ENCODE data around the gene ME1. TPM values are rescaled to one million over a fixed set of nuclear protein-coding genes. Genes with fewer than 3 reads are reported as not detected.

ME1 gene
- total RNA-seq, 2 donors from 2014 or later: 11.0 to 11.4 TPM

GRCh38 chr6:83188501-83188900 lies 242.3 kb downstream of the ME1 start:
- Histone ChIP-seq H3K4me3 (no peak overlapping the region), H3K9me3 (no peaks in the 10 kb centered on the region), H3K9ac (ENCODE audit: low read depth in 2 of 2, low read length in 2 of 2) (no peak overlapping the region), H3K27me3 (no peaks in the 10 kb centered on the region), H3K27ac (no peak overlapping the region), H3K4me1 (no peaks in the 10 kb centered on the region), H3K36me3 (peaks cover 6% of the 10 kb centered on the region)
- DNase-seq: no peak
- intact Hi-C loops (cut with DNase I): no loop called here
- TF ChIP-seq CTCF (IDR thresholded peaks at IDR 0.05): no peak

- no peak for DNase-seq
- intact Hi-C loops (cut with DNase I): no loop called here
- H3K36me3 ChIP-seq: peaks cover 9% of the 10 kb centered on the region
- no peak overlapping the region for H3K4me3 ChIP-seq
- H3K9ac ChIP-seq (ENCODE audit: low read depth in 2 of 2, low read length in 2 of 2): no peak overlapping the region
- no peak for TF ChIP-seq CTCF (IDR thresholded peaks at IDR 0.05)
- H3K27me3 ChIP-seq: no peaks in the 10 kb centered on the region
- H3K9me3 ChIP-seq: no peaks in the 10 kb centered on the region
- no peak overlapping the region for H3K27ac ChIP-seq
- no peaks in the 10 kb centered on the region for H3K4me1 ChIP-seq
Measured at GRCh38 chr6:83185096-83185495, 245.8 kb downstream of the ME1 start.

GRCh38 chr6:83183082-83183828 lies 247.6 kb downstream of the ME1 start:
- no peak overlapping the region for H3K9ac ChIP-seq (ENCODE audit: low read depth in 2 of 2, low read length in 2 of 2)
- H3K9me3 ChIP-seq: no peaks in the 10 kb centered on the region
- no peaks in the 10 kb centered on the region for H3K27me3 ChIP-seq
- no peaks in the 10 kb centered on the region for H3K4me1 ChIP-seq
- TF ChIP-seq CTCF (IDR thresholded peaks at IDR 0.05): no peak
- H3K36me3 ChIP-seq: peaks cover 5% of the 10 kb centered on the region
- H3K27ac ChIP-seq: no peak overlapping the region
- H3K4me3 ChIP-seq: no peak overlapping the region
- intact Hi-C loops (cut with DNase I): no loop called here
- no peak for DNase-seq

- H3K9me3 ChIP-seq: no peaks in the 10 kb centered on the region
- no peak overlapping the region for H3K9ac ChIP-seq (ENCODE audit: low read depth in 2 of 2, low read length in 2 of 2)
- intact Hi-C loops (cut with DNase I): no loop called here
- no peak for DNase-seq
- H3K36me3 ChIP-seq: peaks cover 3% of the 10 kb centered on the region
- no peaks in the 10 kb centered on the region for H3K4me1 ChIP-seq
- no peak overlapping the region for H3K4me3 ChIP-seq
- TF ChIP-seq CTCF (IDR thresholded peaks at IDR 0.05): no peak
- no peaks in the 10 kb centered on the region for H3K27me3 ChIP-seq
- H3K27ac ChIP-seq: no peak overlapping the region
Measured at GRCh38 chr6:83182114-83182513, 248.7 kb downstream of the ME1 start.

GRCh38 chr6:83180426-83180950 lies 250.4 kb downstream of the ME1 start:
- no peak for DNase-seq
- intact Hi-C loops (cut with DNase I): no loop called here
- H3K27ac ChIP-seq: no peak overlapping the region
- peaks cover 3% of the 10 kb centered on the region for H3K36me3 ChIP-seq
- H3K4me1 ChIP-seq: no peaks in the 10 kb centered on the region
- no peak overlapping the region for H3K4me3 ChIP-seq
- no peaks in the 10 kb centered on the region for H3K9me3 ChIP-seq
- H3K9ac ChIP-seq (ENCODE audit: low read depth in 2 of 2, low read length in 2 of 2): no peak overlapping the region
- no peak for TF ChIP-seq CTCF (IDR thresholded peaks at IDR 0.05)
- no peaks in the 10 kb centered on the region for H3K27me3 ChIP-seq

All from colonic mucosa (tissue), 4 donors.